Mucosa of gallbladder (tissue), 1 donor: Measurements from ENCODE around the gene NHSL2. TPM values are rescaled to one million over a fixed set of nuclear protein-coding genes. Genes with fewer than 3 reads are reported as not detected.

Experiments used
- DNase-seq: peaks from one replicate; pipeline ENCODE4 v3.0.0-alpha.2; 2020; ENCODE audit warnings: low spot score
- total RNA-seq: library from RNA; stranded (reverse); gene quantifications from one replicate; pipeline ENCODE4 v1.2.1, GENCODE V29; 2021
- donor health status: DM: no; HTN: no; CAD: no.

NHSL2 gene
- total RNA-seq, 1 donor from 2014 or later = 13.6 TPM

GRCh38 chrX:72128183-72128834, 217.7 kb downstream of the NHSL2 start:
- DNase-seq = no peak

GRCh38 chrX:72128881-72129280, 218.2 kb downstream of the NHSL2 start:
- DNase-seq = no peak

- no peak for DNase-seq
Observed at GRCh38 chrX:72129661-72130060, 219.0 kb downstream of the NHSL2 start.

GRCh38 chrX:72130156-72130761, 219.6 kb downstream of the NHSL2 start:
- DNase-seq = no peak

GRCh38 chrX:72130762-72131250, 220.2 kb downstream of the NHSL2 start:
- no peak for DNase-seq

GRCh38 chrX:72131317-72132294, 221.0 kb downstream of the NHSL2 start, which contains the start of gene RTL5:
Gene RTL5, minus strand, starts transcription at chrX:72131915.
- DNase-seq = peak; percentile 83

- no peak for DNase-seq
Observed at GRCh38 chrX:72132456-72132855, 221.8 kb downstream of the NHSL2 start.

GRCh38 chrX:72133851-72134546, 223.4 kb downstream of the NHSL2 start:
- DNase-seq = no peak

- no peak for DNase-seq
Observed at GRCh38 chrX:72137846-72138495, 227.3 kb downstream of the NHSL2 start.

- DNase-seq = no peak
Observed at GRCh38 chrX:72139538-72139937, 228.9 kb downstream of the NHSL2 start.

- DNase-seq = no peak
Observed at GRCh38 chrX:72141372-72142004, 230.8 kb downstream of the NHSL2 start.

- DNase-seq = no peak
Observed at GRCh38 chrX:72142094-72142793, 231.6 kb downstream of the NHSL2 start.

GRCh38 chrX:72142794-72143608, 232.4 kb downstream of the NHSL2 start:
- no peak for DNase-seq

- no peak for DNase-seq
Observed at GRCh38 chrX:72143609-72143907, 232.9 kb downstream of the NHSL2 start.

GRCh38 chrX:72145181-72145580, 234.5 kb downstream of the NHSL2 start:
- DNase-seq = no peak

- DNase-seq = no peak
Observed at GRCh38 chrX:72146527-72146926, 235.9 kb downstream of the NHSL2 start.

- DNase-seq = no peak
Observed at GRCh38 chrX:72158773-72159172, 248.1 kb downstream of the NHSL2 start.

GRCh38 chrX:72159769-72160168, 249.1 kb downstream of the NHSL2 start:
- DNase-seq = no peak

- no peak for DNase-seq
Observed at GRCh38 chrX:72165551-72165950, 254.9 kb downstream of the NHSL2 start.
